ENCODE data around the gene NELFE.

NELFE gene

GRCh38 chr6:31947864-31948263 lies 10.9 kb downstream of the NELFE start:
- no peak overlapping the region for H3K4me3 ChIP-seq (replicated peaks in 1 of 2; ENCODE audit: low read depth in 2 of 2, low read length in 2 of 2)
- TF ChIP-seq, protein P1, sequence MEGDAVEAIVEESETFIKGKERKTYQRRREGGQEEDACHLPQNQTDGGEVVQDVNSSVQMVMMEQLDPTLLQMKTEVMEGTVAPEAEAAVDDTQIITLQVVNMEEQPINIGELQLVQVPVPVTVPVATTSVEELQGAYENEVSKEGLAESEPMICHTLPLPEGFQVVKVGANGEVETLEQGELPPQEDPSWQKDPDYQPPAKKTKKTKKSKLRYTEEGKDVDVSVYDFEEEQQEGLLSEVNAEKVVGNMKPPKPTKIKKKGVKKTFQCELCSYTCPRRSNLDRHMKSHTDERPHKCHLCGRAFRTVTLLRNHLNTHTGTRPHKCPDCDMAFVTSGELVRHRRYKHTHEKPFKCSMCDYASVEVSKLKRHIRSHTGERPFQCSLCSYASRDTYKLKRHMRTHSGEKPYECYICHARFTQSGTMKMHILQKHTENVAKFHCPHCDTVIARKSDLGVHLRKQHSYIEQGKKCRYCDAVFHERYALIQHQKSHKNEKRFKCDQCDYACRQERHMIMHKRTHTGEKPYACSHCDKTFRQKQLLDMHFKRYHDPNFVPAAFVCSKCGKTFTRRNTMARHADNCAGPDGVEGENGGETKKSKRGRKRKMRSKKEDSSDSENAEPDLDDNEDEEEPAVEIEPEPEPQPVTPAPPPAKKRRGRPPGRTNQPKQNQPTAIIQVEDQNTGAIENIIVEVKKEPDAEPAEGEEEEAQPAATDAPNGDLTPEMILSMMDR (IDR thresholded peaks at IDR 0.05; ENCODE audit: low read depth, low read length), result no peak
- DNase-seq (ENCODE audit: low read depth in 2 of 2), result no peak

DNA sequence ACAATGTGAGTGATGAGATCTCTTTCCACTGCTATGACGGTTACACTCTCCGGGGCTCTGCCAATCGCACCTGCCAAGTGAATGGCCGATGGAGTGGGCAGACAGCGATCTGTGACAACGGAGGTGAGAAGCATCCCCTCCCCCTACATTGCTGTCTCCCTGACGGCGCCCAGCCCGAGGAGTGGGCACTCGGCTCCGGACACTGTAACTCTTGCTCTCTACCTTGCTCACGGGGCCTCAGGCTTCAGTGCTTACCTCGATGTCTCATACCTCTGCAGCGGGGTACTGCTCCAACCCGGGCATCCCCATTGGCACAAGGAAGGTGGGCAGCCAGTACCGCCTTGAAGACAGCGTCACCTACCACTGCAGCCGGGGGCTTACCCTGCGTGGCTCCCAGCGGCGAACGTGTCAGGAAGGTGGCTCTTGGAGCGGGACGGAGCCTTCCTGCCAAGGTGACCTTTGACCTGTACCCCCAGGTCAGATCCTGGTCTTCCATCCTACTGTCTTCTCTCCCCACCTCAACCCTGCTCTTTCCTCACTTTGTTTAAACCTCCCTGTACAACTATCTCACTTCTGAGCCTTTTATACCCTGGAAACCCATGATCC lies 11.6 kb downstream of the NELFE start:
- TF ChIP-seq, protein P1 (IDR thresholded peaks at IDR 0.05; ENCODE audit: low read depth, low read length), result no peak
- H3K4me3 ChIP-seq (replicated peaks in 1 of 2; ENCODE audit: low read depth in 2 of 2, low read length in 2 of 2), result no peak overlapping the region

DNA sequence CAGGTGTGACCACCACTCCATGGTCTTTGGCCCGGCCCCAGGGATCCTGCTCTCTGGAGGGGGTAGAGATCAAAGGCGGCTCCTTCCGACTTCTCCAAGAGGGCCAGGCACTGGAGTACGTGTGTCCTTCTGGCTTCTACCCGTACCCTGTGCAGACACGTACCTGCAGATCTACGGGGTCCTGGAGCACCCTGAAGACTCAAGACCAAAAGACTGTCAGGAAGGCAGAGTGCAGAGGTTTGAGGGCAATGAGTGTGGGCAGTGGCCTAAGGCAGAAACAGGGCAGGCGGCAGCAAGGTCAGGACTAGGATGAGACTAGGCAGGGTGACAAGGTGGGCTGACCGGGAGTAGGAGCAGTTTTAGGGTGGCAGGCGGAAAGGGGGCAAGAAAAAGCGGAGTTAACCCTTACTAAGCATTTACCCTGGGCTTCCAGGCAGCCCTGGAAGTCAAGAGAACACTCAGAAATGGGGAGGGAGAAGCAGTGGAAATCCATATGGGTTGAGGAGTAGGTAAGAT lies 12.3 kb downstream of the NELFE start:
- TF ChIP-seq, protein P1 (IDR thresholded peaks at IDR 0.05; ENCODE audit: low read depth, low read length), result no peak
- no peak for DNase-seq (ENCODE audit: low read depth in 2 of 2)
- peak overlapping the region; percentile 8 to 20 for H3K4me3 ChIP-seq (replicated peaks in 1 of 2; ENCODE audit: low read depth in 2 of 2, low read length in 2 of 2)

More for the DNA sequence above, 11.6 kb downstream of the NELFE start:
- DNase-seq (ENCODE audit: low read depth in 2 of 2), result no peak

DNA sequence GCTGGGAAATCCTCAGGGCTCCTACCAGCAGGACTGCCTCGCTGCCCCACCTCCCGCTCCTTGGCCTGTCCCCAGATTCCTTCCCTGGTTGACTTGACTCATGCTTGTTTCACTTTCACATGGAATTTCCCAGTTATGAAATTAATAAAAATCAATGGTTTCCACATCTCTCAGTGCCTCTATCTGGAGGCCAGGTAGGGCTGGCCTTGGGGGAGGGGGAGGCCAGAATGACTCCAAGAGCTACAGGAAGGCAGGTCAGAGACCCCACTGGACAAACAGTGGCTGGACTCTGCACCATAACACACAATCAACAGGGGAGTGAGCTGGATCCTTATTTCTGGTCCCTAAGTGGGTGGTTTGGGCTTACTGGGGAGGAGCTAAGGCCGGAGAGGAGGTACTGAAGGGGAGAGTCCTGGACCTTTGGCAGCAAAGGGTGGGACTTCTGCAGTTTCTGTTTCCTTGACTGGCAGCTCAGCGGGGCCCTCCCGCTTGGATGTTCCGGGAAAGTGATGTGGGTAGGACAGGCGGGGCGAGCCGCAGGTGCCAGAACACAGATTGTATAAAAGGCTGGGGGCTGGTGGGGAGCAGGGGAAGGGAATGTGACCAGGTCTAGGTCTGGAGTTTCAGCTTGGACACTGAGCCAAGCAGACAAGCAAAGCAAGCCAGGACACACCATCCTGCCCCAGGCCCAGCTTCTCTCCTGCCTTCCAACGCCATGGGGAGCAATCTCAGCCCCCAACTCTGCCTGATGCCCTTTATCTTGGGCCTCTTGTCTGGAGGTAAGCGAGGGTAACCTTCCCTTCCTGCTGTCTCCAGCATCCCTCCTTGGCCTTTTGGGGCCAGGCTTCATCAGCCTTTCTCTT lies 13.0 kb downstream of the NELFE start, which contains the start of gene CFB:
Gene CFB (plus strand): TSS at position 589 of the 863 bp plus-strand sequence. CDS start 127 bp downstream, at position 716.
- TF ChIP-seq, protein P1 (IDR thresholded peaks at IDR 0.05; ENCODE audit: low read depth, low read length), result no peak
- peak; percentile 91 to 92 for DNase-seq (ENCODE audit: low read depth in 2 of 2)
- peak within 1 kb of the TSS; percentile 8 to 20 for H3K4me3 ChIP-seq (replicated peaks in 1 of 2; ENCODE audit: low read depth in 2 of 2, low read length in 2 of 2)

- TF ChIP-seq, protein P1 (IDR thresholded peaks at IDR 0.05; ENCODE audit: low read depth, low read length), result no peak
- DNase-seq (ENCODE audit: low read depth in 2 of 2), result no peak
- no peak overlapping the region for H3K4me3 ChIP-seq (replicated peaks in 1 of 2; ENCODE audit: low read depth in 2 of 2, low read length in 2 of 2)
Measured at GRCh38 chr6:31945154-31945506, 13.6 kb downstream of the NELFE start.

DNA sequence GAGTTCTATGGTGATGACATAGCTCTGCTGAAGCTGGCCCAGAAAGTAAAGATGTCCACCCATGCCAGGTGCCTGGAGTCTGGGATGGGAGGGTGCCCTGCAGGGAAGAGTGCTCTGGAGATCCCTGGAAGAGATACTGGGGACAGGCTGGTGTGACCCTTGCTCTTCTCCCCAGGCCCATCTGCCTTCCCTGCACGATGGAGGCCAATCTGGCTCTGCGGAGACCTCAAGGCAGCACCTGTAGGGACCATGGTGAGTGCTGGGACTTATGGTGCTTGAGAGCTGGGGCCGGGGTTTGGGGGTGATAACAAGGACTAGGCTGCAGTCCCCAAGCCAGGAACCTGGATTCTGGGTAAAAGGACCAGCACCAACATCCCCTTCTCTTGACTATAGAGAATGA lies 15.0 kb downstream of the NELFE start:
- no peak for DNase-seq (ENCODE audit: low read depth in 2 of 2)
- TF ChIP-seq, protein P1 (IDR thresholded peaks at IDR 0.05; ENCODE audit: low read depth, low read length), result no peak
- H3K4me3 ChIP-seq (replicated peaks in 1 of 2; ENCODE audit: low read depth in 2 of 2, low read length in 2 of 2), result no peak overlapping the region

Measured in cardiac fibroblast (primary cell).